Kidney (tissue), 14 donors: Measurements from ENCODE around the gene PHF2. TPM values are rescaled to one million over a fixed set of nuclear protein-coding genes. Genes with fewer than 3 reads are reported as not detected.

Source experiments
- DNase-seq, 5 donors: peaks; one replicate each; pipeline ENCODE4 v3.0.0-alpha.2; 2013 to 2020
- FAIRE-seq: peaks from 2 replicates; lab custom pipeline; 2012; peaks lifted over from hg19 to GRCh38; lab: Jason Lieb, UNC
- H3K27ac ChIP-seq, 2 donors: one replicate each; pipeline ENCODE4 v1.7.0; 2013; ENCODE audit warnings: low read depth in 2 of 2, low read length in 2 of 2, inconsistent platforms in 1 of 2
- H3K27me3 ChIP-seq: one replicate; pipeline ENCODE4 v1.7.1; 2013; ENCODE audit warnings: low read length, inconsistent platforms; ENCODE audit not compliant: control insufficient read depth, insufficient read depth
- H3K36me3 ChIP-seq, 3 donors: one replicate each; pipeline versions ENCODE4 v1.7.0 to v1.7.1; 2013; ENCODE audit warnings: low read length in 3 of 3, control low read depth in 1 of 3, inconsistent platforms in 1 of 3; ENCODE audit not compliant: insufficient read depth in 3 of 3, control insufficient read depth in 2 of 3
- H3K4me1 ChIP-seq, 3 donors: one replicate each; pipeline versions ENCODE4 v1.7.0 to v1.7.1; 2013; ENCODE audit warnings: low read length in 3 of 3, inconsistent platforms in 1 of 3, low read depth in 1 of 3; ENCODE audit not compliant: control insufficient read depth in 2 of 3, insufficient read depth in 2 of 3
- H3K4me3 ChIP-seq, 3 donors: one replicate each; pipeline versions ENCODE4 v1.7.0 to v1.8.1; 2013; ENCODE audit warnings: low read length in 3 of 3, control low read depth in 1 of 3, inconsistent platforms in 1 of 3
- H3K9ac ChIP-seq, 3 donors: one replicate each; pipeline versions ENCODE4 v1.7.0 to v1.7.1; 2013; ENCODE audit warnings: low read length in 3 of 3, control low read depth in 1 of 3, inconsistent platforms in 1 of 3
- H3K9me3 ChIP-seq, 3 donors: one replicate each; pipeline versions ENCODE4 v1.7.0 to v1.7.1; 2013; ENCODE audit warnings: low read length in 3 of 3, control low read depth in 1 of 3, inconsistent platforms in 1 of 3; ENCODE audit not compliant: control insufficient read depth in 2 of 3, insufficient read depth in 1 of 3
- CTCF ChIP-seq: IDR thresholded peaks from 3 replicates; pipeline ENCODE4 v1.5.1; 2012; ENCODE audit warnings: mild to moderate bottlenecking, moderate library complexity, borderline replicate concordance; ENCODE audit not compliant: insufficient read depth; ENCODE audit errors: extremely low read depth
- intact Hi-C: fragments of 100-400 bp; cut with DNase I; formaldehyde crosslinking; loops from one replicate; pipeline ENCODE4 v1.11.1; 2022
- polyA plus RNA-seq: library from polyadenylated mRNA; stranded (reverse); fragments of 350-450 nt; fragmentation: Illumina TruSeq; extraction: RNeasy Lipid Tissue Mini Kit (QIAGEN cat#74804); gene quantifications from one replicate; pipeline ENCODE4 v1.2.3, GENCODE V29; 2014; ENCODE audit warnings: low read depth, low replicate concordance; ENCODE audit not compliant: insufficient read depth
- total RNA-seq: library from RNA; stranded (reverse); fragmentation: NEBNext Ultra II Directional; extraction: Animal tissue kit (Norgen Biotek cat#: 25700); gene quantifications from one replicate; pipeline ENCODE4 v1.2.1, GENCODE V29; 2021
- donor health status: control.
- donor health status: control.
- donor health status: control.
- donor health status: control.
- donor health status: control.
- donor health status: DM: yes; HTN: yes; CAD: no.
- donor health status: Normal renal cell carcinoma (clear cell type).

The PHF2 gene
- total and polyA plus RNA-seq, 2 donors from 2014 or later = 10.2 to 30.7 TPM

GRCh38 chr9:93595861-93596365 is 19.5 kb downstream of the PHF2 start:
- no peak overlapping the region for H3K4me3 ChIP-seq
- TF ChIP-seq CTCF = no peak
- H3K36me3 ChIP-seq = peaks cover 0 to 2% (median 0%) of the 10 kb centered on the region in 3 donors
- no peak overlapping the region for H3K27ac ChIP-seq
- DNase-seq = peak in 1 of 5 donors; percentile 40
- H3K4me1 ChIP-seq = peaks cover 0 to 10% (median 5%) of the 10 kb centered on the region in 3 donors
- H3K9me3 ChIP-seq = no peaks in the 10 kb centered on the region
- H3K27me3 ChIP-seq = no peaks in the 10 kb centered on the region
- H3K9ac ChIP-seq = no peak overlapping the region
- intact Hi-C loops = no loop called here
- no peak for FAIRE-seq

GRCh38 chr9:93596399-93596798 is 20.0 kb downstream of the PHF2 start:
- Histone ChIP-seq H3K27ac (no peak overlapping the region), H3K9me3 (no peaks in the 10 kb centered on the region), H3K36me3 (peaks cover 0 to 2% (median 0%) of the 10 kb centered on the region in 3 donors), H3K4me3 (no peak overlapping the region), H3K27me3 (no peaks in the 10 kb centered on the region), H3K9ac (no peak overlapping the region), H3K4me1 (peaks cover 0 to 10% (median 5%) of the 10 kb centered on the region in 3 donors)
- TF ChIP-seq CTCF = no peak
- DNase-seq = peak in 1 of 5 donors; percentile 26
- intact Hi-C loops = no loop called here
- FAIRE-seq = no peak

- no peak overlapping the region for H3K27ac ChIP-seq
- intact Hi-C loops = no loop called here
- no peak overlapping the region for H3K9ac ChIP-seq
- DNase-seq = peak in 2 of 5 donors; percentile 24 to 59
- TF ChIP-seq CTCF = no peak
- peaks cover 0 to 2% (median 0%) of the 10 kb centered on the region in 3 donors for H3K36me3 ChIP-seq
- H3K9me3 ChIP-seq = no peaks in the 10 kb centered on the region
- H3K27me3 ChIP-seq = no peaks in the 10 kb centered on the region
- no peak for FAIRE-seq
- peaks cover 0 to 10% (median 5%) of the 10 kb centered on the region in 3 donors for H3K4me1 ChIP-seq
- H3K4me3 ChIP-seq = no peak overlapping the region
These were observed 20.8 kb downstream of the PHF2 start for GRCh38 chr9:93597142-93597706.
